Testis (tissue), 3 donors: ENCODE data around the gene IFITM5. TPM values are rescaled to one million over a fixed set of nuclear protein-coding genes. Genes with fewer than 3 reads are reported as not detected.
"Not testable (repeated sequence)": the region's sequence is repeated elsewhere in the genome, so short reads cannot be mapped to it uniquely, and the experiment has no call there.

ENCODE experiments used
- DNase-seq: peaks from one replicate; pipeline ENCODE4 v3.0.0-alpha.2; 2019
- H3K27ac ChIP-seq, 2 donors: fragments of 200-600 bp; sonication (generic); one replicate each; pipeline ENCODE4 v1.5.1; 2019
- H3K27me3 ChIP-seq: fragments of 200-600 bp; sonication (generic); one replicate; pipeline ENCODE4 v1.5.1; 2019
- H3K36me3 ChIP-seq: fragments of 200-600 bp; sonication (generic); one replicate; pipeline ENCODE4 v1.5.1; 2017; ENCODE audit warnings: low read depth; ENCODE audit errors: missing control alignments
- H3K4me1 ChIP-seq: fragments of 200-600 bp; sonication (generic); one replicate; pipeline ENCODE4 v1.5.1; 2019
- H3K4me3 ChIP-seq, 2 donors: fragments of 200-600 bp; sonication (generic); one replicate each; pipeline ENCODE4 v1.5.1; 2017 to 2019
- H3K9me3 ChIP-seq: fragments of 200-600 bp; sonication (generic); one replicate; pipeline ENCODE4 v1.5.1; 2017
- POLR2A ChIP-seq: fragments of 450-650 bp; IDR thresholded peaks from one replicate; pipeline ENCODE4 v1.6.1; 2017; ENCODE audit warnings: antibody characterized with exemption, mild to moderate bottlenecking, moderate library complexity
- WGBS, 2 donors: methylation state at CpG; one replicate each; pipeline ENCODE4 v1.1.5; 2018; 5-methylcytosine and 5-hydroxymethylcytosine counted together
- intact Hi-C: fragments of 100-400 bp; cut with DNase I; formaldehyde crosslinking; loops from one replicate; pipeline ENCODE4 v1.15.1; 2023; ENCODE audit warnings: low total_unique reads
- polyA plus RNA-seq: library from polyadenylated mRNA; stranded (reverse); fragments of 350-450 nt; fragmentation: Illumina TruSeq; extraction: RNeasy Lipid Tissue Mini Kit (QIAGEN cat#74804); gene quantifications from one replicate; pipeline ENCODE4 v1.2.3, GENCODE V29; 2014; ENCODE audit warnings: low read depth, low replicate concordance; ENCODE audit not compliant: insufficient read depth
- total RNA-seq, 2 donors: library from RNA; depleted of rRNA; stranded (reverse); fragments of >200 nt; gene quantifications; one replicate each; pipeline ENCODE4 v1.2.3, GENCODE V29; 2016
- TF ChIP-seq, protein P1 (sequence below), 3 experiments: fragments of 450-650 bp in 2 of 3; fragments of 200-600 bp in 1 of 3; sonication (generic) in 1 of 3; IDR thresholded peaks; one replicate each; pipeline ENCODE4 v1.5.1; 2016 to 2019; ENCODE audit warnings: antibody characterized with exemption in 3 of 3, mild to moderate bottlenecking in 2 of 3, moderate library complexity in 1 of 3

IFITM5 gene
- total and polyA plus RNA-seq, 3 donors from 2014 or later: not detected

DNA sequence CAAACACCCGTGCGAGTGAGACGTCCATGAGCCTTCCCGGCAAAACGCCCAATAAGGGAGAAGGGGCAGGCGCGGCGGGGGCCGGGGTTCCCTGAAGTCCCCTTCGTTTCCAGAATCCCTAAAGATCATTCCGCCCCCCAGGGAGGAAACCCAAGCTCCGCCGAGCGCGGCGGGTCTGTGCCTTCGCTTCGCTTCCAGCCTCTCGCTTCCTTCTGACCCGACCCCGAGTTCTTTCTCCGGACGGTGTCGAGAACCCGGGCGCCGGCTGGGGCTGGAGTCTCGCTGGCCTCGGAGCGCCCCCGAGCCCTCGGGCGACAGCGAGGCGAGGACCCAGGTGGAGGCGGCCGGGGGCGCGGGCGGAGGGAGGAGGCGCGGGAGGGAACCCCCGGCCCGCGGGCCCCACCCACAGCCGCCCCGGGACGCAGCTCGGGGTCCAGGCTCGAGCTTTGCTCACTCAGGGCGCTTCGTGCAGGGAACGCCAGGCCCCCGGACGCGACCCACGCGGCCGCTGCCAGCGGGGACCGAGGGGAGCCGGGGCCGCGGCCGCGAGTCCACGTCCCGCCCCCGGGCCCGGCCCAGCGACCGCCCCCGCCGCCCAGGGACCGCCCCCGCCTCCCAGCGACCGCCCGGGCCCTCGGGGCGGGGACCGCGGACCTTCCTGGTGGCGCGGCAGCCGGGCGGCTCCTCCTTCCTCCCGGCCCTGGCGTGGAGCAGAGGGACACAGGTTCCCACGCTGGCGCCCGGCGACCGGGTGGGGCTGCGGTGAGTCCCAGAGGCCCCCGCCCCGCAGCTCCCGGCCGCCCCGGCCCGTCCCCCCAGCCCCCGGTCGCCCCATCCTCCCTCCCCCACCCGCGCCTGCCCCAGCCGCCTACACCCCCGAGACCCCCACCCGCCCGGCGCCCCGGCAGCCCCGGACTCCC is 10.6 kb downstream of the IFITM5 start, which contains the start of gene PGGHG:
Gene PGGHG, plus strand, starts transcription at position 649 of the 920 bp plus-strand sequence. CDS start 691 bp downstream, outside the sequence.
- Histone ChIP-seq H3K9me3 (no peaks in the 10 kb centered on the region), H3K27ac (peak within 1 kb of the TSS in 1 of 2 donors; percentile 77), H3K4me1 (peaks cover 4% of the 10 kb centered on the region), H3K27me3 (no peaks in the 10 kb centered on the region), H3K36me3 (no peaks in the 10 kb centered on the region), H3K4me3 (peak within 1 kb of the TSS; percentile 62 to 68)
- WGBS, 2 donors: 0 to 2% methylated on average over 20 to 35 of the region's 112 CpGs
- TF ChIP-seq, protein P1, sequence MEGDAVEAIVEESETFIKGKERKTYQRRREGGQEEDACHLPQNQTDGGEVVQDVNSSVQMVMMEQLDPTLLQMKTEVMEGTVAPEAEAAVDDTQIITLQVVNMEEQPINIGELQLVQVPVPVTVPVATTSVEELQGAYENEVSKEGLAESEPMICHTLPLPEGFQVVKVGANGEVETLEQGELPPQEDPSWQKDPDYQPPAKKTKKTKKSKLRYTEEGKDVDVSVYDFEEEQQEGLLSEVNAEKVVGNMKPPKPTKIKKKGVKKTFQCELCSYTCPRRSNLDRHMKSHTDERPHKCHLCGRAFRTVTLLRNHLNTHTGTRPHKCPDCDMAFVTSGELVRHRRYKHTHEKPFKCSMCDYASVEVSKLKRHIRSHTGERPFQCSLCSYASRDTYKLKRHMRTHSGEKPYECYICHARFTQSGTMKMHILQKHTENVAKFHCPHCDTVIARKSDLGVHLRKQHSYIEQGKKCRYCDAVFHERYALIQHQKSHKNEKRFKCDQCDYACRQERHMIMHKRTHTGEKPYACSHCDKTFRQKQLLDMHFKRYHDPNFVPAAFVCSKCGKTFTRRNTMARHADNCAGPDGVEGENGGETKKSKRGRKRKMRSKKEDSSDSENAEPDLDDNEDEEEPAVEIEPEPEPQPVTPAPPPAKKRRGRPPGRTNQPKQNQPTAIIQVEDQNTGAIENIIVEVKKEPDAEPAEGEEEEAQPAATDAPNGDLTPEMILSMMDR (IDR thresholded peaks at IDR 0.05): no peak
- TF ChIP-seq POLR2A: no peak
- peak; percentile 66 for DNase-seq
- intact Hi-C loops: no loop called here

DNA sequence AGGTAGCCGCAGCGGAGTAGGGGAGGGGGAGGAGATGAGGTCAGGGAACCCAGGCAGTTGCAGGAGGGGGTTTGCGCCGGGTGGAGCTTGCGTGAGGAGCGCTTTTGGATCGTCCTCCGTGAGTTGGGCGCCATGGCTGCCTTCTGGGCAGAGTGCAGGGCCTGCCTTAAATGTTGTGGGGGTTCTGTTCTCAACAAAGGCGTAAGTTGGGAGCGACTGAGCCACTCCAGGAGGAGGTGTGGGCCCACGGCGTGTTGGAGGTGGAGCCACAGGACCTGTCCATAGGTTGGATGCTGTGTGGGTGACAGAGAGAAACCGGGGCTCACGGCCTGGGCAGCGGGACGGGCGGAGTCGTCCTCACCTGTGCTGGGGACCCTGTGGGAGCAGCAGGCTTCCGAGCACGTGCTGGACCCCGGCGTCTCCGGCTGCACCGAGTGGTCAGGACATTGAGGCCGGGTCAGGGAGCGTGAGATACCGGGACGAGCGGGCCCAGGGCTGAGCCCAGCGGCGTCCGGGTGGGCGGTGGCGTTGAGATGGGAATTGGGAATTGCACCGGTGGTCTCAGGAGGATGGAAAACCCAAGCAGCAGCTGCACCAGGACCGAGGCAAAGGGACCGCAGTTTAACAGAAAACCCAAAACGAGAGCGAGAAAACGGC is 11.4 kb downstream of the IFITM5 start:
- no peak for DNase-seq

DNA sequence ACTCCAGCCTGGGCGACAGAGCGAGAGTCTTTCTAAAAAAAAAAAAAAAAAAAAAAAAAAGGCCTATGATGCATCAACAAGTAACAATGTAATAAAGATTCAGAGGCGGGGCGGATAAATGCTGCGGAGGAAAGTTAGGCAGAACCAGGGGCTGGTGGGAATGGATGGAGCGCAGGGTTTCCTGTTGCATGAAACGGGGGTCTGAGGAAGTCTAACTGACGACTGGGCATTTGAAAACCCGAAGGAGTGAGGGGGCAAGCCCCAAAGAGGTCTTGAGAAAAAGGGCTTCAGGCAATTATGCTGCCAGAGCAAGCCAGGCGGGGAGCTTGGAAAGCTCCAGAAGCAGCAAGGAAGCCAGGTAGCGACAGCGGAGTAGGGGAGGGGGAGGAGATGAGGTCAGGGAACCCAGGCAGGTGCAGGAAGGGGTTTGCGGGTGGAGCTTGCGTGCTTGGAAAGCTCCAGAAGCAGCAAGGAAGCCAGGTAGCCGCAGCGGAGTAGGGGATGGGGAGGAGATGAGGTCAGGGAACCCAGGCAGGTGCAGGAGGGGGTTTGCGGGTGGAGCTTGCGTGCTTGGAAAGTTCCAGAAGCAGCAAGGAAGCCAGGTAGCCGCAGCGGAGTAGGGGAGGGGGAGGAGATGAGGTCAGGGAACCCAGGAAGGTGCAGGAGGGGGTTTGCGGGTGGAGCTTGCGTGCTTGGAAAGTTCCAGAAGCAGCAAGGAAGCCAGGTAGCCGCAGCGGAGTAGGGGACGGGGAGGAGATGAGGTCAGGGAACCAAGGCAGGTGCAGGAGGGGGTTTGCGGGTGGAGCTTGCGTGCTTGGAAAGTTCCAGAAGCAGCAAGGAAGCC is 12.1 kb downstream of the IFITM5 start:
- H3K27ac ChIP-seq, H3K27me3 ChIP-seq, H3K4me1 ChIP-seq, H3K9me3 ChIP-seq, H3K36me3 ChIP-seq, intact Hi-C loops: not testable (repeated sequence)
- 60 to 67% methylated on average over 27 of the region's 27 CpGs for WGBS, 2 donors
- peak; percentile 54 for DNase-seq
- peak overlapping the region in 1 of 2 donors; percentile 68 for H3K4me3 ChIP-seq

More for the DNA sequence above, 11.4 kb downstream of the IFITM5 start:
- no peak for TF ChIP-seq POLR2A
- TF ChIP-seq, protein P1 (IDR thresholded peaks at IDR 0.05): no peak
- Histone ChIP-seq H3K4me3 (peak overlapping the region; percentile 62 to 68), H3K27ac (peak overlapping the region in 1 of 2 donors; percentile 77), H3K27me3 (no peaks in the 10 kb centered on the region), H3K4me1 (peaks cover 4% of the 10 kb centered on the region), H3K36me3 (no peaks in the 10 kb centered on the region), H3K9me3 (no peaks in the 10 kb centered on the region)
- intact Hi-C loops: no loop called here
- WGBS, 2 donors: 28 to 33% methylated on average over 37 to 41 of the region's 41 CpGs

DNA sequence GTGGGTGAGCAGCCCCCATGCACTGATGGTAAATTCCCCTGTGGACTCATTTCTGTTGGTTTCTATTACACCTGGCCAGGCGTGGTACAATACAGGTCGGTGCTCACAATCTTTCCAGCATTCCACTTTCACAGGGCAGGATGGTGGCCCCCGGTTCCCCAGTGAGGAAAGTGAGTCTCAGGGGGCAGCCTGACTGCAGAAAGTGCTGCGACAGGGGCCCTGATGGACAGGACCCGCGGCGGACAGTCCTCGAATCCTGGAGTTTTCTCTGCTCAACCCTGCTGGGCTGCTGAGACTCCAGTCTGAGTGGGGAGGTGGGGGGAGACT is 13.5 kb downstream of the IFITM5 start:
- 82 to 90% methylated on average over 4 to 8 of the region's 8 CpGs for WGBS, 2 donors
- H3K9me3 ChIP-seq: no peaks in the 10 kb centered on the region
- peaks cover 12% of the 10 kb centered on the region for H3K4me1 ChIP-seq
- intact Hi-C loops: no loop called here
- H3K36me3 ChIP-seq: no peaks in the 10 kb centered on the region
- DNase-seq: no peak
- H3K27me3 ChIP-seq: no peaks in the 10 kb centered on the region
- H3K27ac ChIP-seq: no peak overlapping the region
- H3K4me3 ChIP-seq: no peak overlapping the region
- TF ChIP-seq POLR2A: no peak
- TF ChIP-seq, protein P1 (IDR thresholded peaks at IDR 0.05): no peak
